GM19452 (cell line): ENCODE data around the gene CREM.
A peak's percentile ranks its signal among the peaks of the same experiment; 100 is the strongest.

Experiments used
- ATAC-seq: cut with Tn5 transposase; IDR thresholded peaks from one replicate; pipeline ENCODE4 v1.9.1; 2021; ENCODE audit not compliant: unreplicated experiment

CREM gene

DNA sequence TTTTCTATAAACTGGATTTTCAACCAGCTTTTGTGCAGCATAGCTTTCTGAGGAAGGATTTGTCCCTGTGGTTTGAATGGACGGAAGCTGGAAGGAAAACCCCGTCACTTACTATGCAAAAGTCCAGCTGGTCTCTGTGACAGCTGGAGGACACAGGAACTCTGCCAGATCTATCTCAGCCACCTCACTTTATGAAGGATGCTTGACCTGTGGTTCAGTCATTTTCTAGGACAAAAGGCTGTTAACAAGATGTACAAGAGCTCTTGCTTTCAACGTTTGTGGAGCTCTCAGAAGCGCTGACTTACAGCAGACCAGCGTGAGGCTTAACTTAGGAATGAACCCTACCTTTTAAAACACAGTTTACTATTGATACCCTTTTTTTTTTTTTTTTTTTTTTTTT, 90.8 kb downstream of the CREM start:
- ATAC-seq, result no peak

DNA sequence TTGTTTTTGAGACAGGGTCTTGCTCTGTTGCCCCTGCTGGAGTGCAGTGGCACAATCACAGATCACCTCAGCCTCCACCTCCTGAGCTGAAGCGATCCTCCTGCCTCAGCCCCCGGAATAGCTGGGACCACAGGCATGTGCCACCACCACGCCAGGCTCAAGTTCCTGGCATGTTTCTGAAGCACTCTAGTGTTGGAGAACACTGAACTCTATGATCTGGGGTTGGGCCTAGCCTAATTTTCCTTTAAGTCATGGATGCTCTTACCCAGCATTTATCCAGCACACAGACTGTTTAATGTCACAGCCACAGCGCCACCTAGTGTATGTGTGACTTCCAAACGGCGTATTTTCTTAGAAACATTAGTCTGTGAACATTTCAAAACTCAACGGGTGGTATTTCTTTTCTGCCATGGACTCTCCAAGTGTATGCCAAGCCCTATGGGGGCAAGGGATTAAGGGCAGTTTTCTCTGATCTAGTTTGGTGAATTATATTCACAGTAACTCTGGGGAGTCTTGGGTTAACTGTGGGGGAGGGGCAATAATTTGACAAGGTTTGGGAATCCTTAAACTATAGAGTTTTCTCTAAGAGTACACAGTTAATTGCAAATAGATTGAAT, 91.8 kb downstream of the CREM start:
- peak; percentile 66 for ATAC-seq

DNA sequence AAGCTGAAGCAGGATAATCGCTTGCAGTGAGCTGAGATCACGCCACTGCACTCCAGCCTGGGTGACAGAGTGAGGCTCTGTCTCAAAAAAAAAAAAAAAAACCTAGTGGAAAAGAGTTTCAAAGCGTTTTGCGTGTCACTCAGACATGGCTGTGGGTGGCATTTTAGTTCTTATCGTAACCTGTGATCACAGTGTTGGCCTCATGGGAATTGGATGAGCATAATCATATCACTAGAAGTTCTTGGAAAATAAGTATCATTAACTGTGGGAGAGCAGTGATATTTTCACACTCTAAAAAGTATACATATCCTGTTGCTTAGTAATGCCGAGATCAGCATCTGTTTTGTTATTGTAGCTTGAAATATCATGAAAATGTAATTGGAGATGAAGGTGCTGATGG, 92.6 kb downstream of the CREM start:
- no peak for ATAC-seq

DNA sequence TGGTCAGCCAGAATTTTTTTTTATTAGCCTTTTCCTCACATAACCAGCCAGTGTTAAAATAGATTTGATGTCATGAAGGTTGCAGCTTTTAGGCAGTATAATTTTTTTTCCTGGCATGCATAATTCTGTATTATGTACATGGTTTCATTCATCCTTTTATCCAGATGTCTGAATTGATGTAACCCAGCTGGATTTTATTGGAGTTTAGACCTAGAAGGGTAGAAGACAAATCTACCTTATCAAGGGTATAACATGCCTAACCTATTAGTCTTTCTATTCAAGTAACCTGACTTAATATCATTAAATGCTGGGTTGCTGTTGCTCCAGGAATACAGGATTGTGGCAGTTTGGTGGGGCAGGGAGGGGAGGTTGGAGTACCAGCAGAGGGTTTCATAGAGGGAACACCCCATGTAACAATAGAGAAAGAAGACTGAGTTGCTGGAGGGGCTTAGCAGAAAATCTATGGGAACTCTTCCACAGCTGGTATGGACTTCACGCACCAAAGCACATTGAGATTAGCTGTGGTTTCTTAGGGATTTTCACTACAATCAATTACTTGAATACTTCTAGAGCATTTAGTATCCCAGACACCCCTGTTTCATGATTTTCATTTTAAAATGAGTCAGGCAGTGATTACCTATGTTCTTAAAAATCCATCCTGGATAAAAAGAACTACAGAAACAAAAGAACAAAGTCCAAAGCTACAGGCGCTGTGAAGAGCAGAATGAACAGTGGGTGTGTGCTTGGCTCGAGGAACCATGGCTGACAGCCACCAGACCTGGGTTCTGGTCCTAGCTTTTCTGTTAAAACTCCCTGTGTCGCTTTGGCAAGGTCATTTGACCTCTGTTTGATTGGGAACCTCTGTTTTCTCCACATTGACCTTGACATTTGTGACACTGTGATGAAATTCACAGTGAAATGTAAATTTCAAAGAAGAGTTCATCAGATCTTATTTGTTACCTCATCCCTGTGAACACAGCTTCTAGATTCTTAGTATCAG, 93.5 kb downstream of the CREM start:
- no peak for ATAC-seq

DNA sequence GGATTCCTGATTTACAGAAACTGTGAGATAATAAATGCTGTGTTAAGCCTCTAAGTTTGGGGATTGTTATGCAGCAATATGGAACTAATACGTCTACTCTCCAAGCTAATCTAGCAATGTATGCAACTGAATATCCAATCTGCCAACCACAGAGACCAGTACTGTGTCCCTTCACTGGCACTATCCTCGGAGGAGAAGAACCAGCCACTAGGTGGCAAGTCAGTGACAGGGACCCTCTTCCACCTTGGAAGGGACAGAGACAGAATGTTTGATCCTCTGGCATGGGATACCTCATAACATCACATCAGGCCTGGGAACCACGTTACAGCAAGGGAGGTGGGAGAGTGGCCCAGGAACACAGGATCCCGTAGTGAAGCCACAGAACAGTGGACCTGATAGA, 96.4 kb downstream of the CREM start:
- ATAC-seq, result no peak

DNA sequence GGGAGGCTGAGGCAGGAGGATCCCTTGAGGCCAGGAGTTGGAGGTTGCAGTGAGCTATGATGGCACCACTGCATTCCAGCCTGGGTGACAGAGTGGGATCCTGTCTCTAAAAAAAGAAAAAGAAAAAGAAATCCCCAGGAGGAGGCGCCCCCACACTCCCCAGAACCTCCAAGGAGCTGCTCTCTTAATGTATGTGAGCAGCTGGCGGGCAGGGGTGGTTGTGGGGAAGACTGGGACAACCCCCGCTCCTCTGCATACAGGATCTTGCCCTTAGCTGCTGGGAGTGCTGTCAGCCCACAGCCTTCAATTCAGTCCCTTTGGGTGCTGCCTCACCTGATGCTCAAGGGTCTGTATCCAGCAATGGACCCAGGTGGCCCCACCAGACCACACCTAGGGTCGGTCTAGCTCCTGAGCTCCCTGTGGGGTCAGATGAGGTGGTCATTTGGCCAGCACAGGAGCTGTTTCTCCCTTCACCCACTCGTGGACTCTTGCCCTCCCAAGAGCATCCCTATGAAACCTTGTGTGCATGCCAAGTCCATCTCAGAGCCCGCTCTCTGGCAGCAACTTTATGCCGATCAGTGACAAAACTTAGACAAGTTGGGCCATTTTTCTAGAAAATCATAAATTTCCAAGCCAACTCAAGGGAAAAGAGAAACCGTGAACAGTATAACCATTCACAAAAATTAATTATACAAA, 97.5 kb downstream of the CREM start:
- no peak for ATAC-seq

DNA sequence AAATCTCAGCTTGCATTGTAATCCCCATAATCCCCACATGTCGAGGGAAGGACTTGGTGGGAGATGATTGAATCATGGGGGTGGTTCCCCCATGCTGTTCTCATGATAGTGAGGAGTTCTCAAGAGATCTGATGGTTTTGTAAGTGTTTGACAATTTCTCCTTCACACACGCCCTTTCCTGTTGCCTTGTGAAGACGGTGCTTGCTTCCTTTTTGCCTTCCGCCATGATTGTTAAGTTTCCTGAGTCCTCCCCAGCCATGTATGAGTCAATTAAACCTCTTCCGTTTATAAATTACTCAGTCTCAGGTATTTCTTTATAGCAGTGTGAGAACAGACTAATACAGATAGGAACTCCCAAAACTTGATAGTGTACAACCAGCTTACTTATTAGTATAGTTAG, 98.6 kb downstream of the CREM start:
- ATAC-seq, result no peak

DNA sequence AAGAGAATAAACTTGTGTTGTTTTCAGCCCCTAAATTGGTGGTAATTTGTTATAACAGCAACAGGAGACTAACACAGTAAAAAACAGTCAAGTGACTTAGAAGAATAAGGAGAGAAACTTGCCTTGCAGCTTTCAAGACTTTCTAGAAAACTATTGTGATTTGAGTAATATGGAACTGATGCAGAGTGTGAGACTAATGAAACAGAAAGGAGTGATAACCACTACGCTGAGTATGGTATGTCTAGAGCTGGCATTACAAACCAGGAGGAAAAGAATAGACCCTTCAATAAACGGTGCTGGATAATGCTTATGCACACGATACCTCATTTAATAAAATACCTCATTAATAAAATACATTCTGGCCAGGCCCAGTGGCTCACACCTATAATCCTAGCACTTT, 99.9 kb downstream of the CREM start:
- ATAC-seq, result no peak

DNA sequence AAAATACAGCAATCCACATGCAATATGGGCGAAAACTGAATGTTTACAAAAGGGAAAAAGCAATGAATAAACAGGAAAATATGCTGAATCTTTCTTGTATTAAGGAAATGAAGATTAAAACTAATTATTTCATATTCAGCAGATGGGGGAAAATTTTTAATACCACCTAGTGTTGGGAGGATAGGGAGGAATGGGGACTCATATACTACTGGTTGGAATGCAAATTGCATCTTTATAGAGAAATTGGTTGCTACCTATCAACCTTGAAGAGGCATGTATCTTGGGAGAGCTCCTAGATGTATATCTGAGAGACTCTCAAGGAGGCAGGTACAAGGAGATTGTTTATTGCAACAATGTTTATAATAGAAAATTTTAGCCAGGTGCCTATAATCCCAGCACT, 101.4 kb downstream of the CREM start:
- ATAC-seq, result no peak

DNA sequence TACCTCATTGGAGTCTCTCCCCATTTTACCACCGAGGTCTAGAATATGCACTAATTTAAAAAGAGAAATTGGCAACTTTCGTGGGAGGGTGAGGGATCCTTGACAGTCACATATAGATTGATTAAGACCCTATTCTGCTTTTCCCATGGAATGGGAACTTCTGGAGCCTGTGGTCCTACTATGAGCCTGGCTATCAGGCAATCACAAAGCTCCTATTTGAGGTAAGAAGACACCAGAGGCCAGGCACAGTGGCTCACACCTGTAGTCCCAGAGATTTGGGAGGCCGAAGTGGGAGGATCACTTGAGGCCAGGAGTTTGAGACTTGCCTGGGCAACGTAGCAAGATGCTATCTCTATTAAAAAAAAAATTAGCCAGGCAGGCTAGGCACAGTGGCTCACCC, 105.0 kb downstream of the CREM start:
- no peak for ATAC-seq

DNA sequence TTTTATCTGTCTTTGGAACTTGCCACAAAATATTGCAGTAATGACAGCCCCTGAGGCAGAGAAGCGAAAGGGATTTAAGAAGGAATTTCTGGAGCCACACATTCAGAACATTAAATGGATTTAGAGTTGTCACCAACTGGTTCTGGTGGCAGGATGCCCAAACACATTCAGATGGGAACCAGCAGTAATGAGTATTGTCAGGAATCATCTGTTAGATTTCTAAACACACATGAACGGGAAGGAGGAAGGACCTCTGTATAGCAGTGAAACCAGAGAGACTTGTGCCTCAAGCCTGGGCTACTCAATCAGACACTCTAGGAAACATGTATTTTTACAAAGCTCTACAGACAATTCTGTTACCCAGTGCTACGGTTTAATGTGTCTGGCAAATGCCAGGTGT, 105.9 kb downstream of the CREM start:
- ATAC-seq, result no peak

DNA sequence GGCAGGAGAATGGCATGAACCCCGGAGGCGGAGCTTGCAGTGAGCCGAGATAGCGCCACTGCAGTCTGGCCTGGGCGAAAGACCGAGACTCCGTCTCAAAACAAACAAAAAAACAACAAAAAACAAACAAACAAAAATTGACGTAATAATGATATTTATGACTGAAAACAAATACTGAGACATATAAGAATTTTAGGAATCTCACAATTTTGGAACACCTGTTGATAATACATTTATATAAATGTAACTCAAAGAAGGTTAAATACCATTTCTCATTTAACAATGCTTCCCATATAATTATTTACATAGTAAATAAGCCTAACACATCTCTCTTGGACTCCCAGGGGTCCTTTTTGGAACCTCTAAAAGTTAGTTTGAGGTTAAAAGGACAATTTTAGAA, 107.4 kb downstream of the CREM start:
- ATAC-seq, result no peak

DNA sequence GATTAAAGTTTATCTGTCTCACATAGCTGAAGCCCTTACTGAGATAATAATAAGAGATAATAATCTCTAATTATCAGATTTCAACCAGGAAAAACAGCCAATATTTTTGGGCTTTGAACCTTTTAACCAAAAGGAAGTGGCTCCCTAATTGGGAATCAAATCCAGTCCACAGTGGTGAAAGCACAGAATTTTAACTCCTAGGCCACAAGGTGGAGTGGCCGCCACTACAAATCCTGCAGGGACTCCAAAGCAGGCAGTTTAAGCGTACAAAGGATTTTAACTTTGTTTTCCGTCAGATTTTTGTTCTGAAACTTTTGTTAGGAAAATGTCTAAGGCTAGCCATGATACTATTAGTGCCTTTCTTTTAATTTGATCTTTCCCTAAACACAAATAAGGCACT, 110.1 kb downstream of the CREM start:
- no peak for ATAC-seq

DNA sequence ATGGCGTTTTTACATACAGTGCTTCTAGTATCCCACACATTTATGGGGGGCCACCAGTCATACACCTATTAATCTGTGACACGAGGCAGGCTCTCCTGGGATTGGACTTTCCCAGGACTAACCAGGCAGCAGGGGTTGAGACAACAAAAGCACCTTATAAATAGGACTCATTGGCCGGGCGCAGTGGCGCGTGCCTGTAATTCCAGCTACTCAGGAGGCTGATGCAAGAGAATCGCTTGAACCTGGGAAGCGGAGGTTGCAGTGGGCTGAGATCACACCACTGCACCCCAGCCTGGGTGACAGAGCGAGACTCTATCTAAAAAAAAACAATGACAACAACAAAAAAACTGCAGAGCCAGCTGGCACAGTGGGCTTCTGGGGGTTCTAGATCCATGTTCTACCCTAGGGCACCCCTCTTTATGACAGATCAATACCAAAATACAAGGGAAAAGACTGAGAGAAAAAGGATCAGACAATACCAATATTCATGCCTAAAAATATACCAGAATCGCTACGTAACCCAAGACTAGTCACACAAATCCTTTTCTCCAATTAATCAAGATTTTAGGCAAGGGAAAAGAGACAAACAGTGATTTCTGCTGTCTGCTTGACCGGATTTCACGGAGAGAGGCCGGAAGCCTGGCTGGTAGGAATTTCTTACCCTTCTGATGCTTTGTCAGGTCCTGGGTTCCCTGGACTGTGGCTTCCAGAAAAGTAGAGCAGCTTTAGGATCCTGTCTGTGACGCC, 111.3 kb downstream of the CREM start:
- no peak for ATAC-seq

DNA sequence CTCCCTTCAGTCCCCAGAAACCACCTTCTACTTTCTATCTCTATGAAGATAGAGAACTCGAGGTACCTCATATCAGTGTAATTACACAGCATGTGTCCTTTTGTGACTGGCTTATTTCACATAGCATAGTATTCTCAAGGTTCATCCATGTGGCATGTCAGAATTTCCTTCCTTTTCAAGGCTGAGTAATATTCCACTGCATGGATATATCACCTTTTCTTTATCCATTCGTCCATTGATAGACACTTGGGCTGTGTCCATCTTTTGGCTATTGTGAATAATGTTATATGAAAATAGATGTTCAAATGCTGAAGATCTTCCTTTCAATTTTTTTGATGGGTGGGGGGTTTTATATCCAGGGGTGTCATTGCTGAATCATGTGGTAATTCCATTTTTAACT, 117.9 kb downstream of the CREM start:
- ATAC-seq, result no peak

DNA sequence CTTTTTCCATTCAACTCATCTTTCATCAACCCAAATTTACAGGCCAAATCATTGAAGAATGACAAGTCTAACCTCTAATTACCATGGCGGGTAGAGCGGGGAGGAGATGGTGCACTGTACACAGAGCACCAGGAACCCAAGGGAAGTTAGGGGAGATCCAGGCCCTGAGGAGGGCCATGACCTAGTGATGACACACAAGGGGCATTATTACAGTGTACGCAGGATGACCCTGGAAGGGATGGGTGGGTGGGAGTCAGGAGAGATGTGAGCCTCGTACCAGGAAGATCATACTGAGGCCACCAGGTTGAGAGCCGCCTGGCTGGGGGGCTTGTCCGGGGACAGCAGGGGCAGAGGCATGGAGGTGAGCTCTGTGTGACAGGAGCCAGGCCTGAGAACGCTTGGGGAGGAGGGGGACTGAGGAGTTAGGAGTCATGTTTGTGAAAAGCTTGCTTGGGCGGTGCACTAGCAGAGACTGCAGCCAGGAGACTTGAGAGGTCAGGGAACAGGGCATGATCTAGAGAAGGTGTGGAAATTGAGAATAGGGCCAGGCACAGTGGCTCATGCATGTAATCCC, 120.2 kb downstream of the CREM start:
- no peak for ATAC-seq

DNA sequence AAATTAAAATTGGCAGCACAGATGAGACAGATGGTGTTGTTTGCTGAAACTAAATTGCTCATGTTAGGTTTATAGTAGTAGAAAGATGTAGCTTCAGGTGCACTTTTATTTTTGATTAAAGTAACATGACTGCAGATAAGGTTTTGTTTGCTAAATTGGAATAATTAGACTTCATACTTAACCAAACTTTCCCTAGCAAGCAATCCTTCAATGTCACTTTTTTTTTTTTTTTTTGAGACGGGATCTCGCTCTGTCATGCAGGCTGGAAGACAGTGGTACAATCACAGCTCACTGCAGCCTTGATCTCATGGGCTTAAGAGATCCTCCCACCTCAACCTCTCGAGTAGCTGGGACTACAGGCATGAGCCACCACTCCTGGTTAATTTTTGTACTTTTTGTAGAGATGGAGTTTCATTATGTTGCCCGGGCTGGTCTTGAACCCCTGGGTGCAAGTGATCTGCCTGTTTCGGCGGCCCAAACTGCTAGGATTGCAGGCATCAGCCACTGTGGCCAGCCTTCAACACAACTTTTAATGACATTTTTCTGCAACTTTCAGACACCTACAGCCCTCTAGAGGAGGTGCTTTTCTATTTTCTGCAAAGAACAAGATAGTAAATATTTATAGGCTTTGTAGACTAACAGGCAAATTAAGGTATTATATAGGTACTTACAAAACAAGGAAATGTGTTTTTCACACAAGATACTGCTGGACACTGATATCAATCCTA, 124.9 kb downstream of the CREM start:
- ATAC-seq, result no peak

DNA sequence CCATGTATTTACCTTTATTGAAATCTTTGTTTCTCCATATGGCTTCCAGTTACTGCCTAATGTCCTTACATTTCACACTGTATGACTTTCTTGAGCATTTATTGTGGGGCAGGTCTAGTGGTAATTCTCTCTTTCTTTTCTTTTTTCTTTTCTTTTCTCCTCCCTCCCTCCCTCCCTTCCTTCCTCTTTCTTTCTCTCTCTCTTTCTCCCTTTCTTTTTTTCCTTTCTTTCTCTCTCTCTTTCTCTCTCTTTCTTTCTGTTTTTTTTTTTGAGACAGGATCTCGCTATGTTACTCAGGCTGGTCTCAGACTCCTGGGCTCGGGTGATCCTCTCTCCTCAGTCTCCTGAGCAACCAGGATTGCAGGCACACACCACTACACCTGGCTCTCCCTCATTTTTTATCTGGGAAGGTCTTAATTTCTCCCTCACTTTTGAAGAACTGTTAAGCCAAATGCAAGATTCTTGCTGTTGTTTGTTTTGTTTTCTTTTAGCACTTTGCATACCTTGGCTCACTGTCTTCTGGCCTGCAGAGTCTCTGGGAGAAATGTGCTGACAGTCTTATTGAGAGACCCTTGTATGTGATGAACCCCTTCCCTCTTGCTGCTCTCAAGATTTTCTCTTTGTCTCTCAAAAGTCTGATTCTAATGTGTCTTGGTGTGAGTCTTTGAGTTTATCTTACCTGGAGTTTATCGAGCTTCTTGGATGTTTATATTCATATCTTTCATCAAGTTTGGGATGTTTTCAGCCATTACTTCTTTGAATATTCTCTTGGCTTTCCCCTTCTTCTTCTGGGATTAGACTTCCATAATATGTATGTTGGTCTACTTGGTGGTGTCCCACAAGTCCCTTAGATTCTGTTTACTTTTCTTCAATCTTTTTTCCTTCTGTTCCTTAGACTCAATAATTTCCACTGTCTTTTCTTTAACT, 130.7 kb downstream of the CREM start:
- no peak for ATAC-seq

DNA sequence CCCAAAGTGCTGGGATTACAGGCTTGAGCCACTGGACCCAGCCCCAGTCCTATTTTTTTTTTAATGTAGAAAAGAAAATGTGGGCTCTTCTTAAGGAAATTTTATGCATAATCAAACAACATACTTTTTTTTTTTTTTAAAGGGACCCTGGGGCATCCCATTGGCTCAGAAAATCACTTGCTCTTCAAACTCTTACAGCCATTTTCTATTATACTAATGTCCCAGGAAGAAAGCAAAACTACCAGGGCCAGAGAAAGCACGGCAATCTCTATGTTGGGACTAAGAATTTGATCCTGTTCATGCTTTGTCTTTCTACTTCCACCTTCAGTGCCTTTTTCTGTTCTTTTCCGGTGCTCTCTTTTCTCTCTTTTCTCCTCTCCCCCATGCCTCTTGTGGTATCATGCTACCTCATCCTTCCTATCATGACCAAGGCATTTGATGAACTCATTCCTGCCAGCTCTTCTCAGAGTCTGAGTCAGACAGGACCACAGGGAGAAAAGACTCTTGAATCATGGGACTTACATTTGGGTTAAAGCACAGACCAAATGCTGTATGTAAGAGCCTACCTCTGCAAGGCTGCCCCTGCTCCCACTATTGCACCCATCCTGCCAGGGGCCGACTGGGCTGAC, 133.2 kb downstream of the CREM start:
- ATAC-seq, result no peak
